ENCODE data around the gene WWTR1.

- TF ChIP-seq, protein P1, sequence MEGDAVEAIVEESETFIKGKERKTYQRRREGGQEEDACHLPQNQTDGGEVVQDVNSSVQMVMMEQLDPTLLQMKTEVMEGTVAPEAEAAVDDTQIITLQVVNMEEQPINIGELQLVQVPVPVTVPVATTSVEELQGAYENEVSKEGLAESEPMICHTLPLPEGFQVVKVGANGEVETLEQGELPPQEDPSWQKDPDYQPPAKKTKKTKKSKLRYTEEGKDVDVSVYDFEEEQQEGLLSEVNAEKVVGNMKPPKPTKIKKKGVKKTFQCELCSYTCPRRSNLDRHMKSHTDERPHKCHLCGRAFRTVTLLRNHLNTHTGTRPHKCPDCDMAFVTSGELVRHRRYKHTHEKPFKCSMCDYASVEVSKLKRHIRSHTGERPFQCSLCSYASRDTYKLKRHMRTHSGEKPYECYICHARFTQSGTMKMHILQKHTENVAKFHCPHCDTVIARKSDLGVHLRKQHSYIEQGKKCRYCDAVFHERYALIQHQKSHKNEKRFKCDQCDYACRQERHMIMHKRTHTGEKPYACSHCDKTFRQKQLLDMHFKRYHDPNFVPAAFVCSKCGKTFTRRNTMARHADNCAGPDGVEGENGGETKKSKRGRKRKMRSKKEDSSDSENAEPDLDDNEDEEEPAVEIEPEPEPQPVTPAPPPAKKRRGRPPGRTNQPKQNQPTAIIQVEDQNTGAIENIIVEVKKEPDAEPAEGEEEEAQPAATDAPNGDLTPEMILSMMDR (conservative IDR thresholded peaks at IDR 0.05; ENCODE audit: low read depth in 2 of 2), result no peak
- no peak for TF ChIP-seq EZH2 (IDR thresholded peaks at IDR 0.05; ENCODE audit: low read depth, unreplicated experiment)
- no peak for TF ChIP-seq POLR2AphosphoS5 (IDR thresholded peaks at IDR 0.05; ENCODE audit: low read depth)
- no peak for TF ChIP-seq CREB1 (CRISPR knock-in tag; IDR thresholded peaks at IDR 0.05; ENCODE audit: low read depth)
Observed at GRCh38 chr3:149545049-149545448, 112.8 kb downstream of the WWTR1 start.

All from GM23338 (cell line).